GM18526 (cell line): ENCODE measurements around the gene ARHGAP6.

Experiments
- POLR2A ChIP-seq: IDR thresholded peaks from 3 replicates; pipeline ENCODE4 v1.6.1; 2011; ENCODE audit not compliant: insufficient read length; ENCODE audit errors: extremely low read depth

The ARHGAP6 gene

DNA sequence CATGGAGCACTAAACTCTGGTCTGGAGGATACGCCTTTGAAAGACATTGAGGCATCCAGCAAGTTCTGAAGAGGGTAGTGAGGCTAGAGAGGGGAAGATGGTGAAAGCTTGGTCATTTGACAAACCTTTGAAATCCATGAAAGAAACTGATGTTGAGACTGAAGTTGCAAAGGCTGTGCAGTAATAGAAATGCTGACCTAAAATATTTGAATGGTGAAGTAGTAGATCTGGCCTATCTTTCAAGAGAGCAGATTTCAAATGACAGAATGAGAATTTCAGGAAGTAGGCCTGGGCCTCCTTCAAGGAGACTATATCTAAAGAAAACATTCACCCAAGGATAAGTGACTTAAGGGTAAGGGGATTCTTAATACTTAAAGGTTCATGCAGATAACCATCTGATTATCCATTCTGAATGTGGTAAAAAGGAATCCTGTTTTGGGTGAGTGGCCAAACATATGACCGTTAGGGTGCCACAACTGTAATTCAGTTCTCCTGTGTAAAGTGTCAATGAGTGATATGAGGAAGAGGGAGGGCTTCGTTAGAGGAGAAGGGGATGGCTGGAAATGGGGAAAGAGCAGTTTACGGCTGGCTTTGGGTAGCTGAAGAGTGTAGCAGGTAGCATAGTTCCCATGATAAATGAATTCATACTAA, 310.3 kb downstream of the ARHGAP6 start:
- TF ChIP-seq POLR2A, result no peak

DNA sequence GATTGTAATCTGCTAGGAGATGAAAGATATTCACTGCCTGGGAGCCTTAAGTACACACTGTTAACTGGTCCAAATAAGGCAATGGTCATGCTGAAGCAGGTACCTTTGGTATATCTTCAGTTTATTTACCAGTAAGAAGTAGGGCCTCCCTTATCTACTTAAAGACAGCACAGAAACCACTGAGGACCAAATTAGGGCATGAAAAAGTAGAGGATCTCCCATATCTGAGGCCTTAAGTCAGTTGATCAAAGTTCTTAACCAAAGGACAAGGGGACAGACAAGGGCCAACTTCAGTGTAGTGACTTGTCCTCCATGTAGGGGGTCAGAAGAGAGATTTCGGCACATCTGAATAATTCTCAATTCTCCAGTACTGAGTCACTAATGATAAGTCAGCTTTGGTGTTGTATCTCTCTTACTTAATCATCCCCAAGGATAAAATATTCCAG, 313.4 kb downstream of the ARHGAP6 start:
- TF ChIP-seq POLR2A, result no peak

DNA sequence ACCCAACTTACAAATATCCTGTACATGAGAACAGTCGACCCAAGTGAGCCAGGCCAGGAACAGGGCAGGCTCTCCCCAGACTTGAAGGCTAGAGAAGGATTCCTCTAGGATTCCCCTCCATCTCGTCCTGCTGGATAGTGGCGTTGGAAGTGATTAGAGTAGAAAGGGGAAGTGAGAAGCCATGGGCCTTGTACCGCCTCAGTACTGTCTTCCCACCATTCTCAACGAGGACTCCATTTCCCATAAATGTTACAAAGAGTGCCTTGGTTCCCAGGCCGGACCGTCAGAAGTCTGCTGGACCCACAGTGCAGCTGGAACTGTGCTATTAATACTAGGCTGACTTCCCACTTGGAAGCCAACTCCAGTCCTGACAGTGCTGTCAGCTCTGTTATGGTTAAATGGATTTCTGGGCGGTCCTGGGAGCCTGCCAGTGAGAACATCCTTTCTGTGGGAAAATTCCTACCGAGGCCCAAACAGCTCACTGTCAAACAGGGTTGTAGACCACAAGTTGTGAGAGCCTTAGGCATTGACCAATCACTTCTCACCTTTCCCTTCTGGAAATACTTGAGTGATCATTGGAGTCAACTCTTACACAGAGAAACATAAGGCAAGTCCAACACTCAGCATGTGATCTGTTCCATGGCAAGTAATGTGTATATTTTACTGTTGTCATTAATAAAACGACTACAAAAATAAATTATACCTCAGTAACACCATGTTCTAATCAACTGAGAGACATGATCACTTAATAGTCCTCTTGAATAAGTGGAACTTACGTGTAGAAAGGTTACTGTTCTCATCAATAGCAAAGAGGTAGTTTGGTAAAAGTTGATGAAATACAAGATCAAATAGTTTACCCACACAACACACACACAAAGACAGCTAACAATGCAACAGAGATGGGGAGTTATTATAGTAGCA, 314.1 kb downstream of the ARHGAP6 start:
- TF ChIP-seq POLR2A, result no peak

DNA sequence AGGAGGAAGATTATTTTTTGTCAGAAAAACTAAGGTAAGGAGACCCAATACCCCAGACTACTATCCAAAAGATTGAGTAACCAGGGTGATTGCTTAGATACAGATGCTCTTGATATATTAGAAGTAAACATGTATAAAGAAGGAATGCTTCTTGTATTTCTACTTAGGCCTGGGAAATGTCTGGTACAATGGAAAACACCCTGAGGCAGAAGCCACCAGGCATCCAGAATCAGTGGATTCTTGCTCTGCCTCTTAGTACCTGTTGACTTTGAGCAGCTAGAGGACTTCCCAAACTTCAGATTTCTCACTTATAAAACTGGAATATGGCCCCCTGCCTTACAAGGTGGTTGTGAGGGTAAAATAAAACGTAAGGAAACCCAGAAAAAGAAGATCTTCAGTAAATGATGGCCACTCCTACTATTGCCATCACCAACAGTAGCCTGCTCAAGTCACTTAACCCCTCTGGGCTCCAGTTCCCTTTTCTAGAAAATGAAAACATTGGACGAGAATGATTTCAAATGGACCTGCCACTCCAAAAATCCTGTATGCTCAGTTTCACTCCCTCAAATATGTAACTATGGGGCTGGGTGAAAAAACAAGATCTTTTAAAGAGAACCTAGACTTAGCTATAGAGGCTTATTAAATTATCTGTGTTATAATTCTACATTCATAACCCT, 315.9 kb downstream of the ARHGAP6 start:
- no peak for TF ChIP-seq POLR2A

DNA sequence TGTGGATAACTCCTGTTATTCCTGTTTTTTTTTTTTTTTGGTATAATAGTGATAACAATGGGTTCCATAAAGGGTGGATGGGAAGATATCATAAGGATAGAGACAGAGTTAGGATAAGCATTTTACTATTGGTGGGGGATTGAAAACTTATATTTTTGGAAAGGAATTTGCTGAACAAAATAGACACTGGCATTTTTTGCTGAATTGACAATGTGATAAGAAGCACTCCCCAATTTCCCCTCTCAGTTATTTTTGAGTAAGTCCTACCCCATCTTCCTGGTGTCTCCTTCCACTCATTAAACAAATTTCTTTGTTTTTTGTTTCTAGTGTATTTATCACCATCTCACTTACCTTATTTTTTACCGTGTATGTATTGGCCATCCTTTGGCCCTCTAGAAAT, 316.7 kb downstream of the ARHGAP6 start:
- TF ChIP-seq POLR2A, result no peak

DNA sequence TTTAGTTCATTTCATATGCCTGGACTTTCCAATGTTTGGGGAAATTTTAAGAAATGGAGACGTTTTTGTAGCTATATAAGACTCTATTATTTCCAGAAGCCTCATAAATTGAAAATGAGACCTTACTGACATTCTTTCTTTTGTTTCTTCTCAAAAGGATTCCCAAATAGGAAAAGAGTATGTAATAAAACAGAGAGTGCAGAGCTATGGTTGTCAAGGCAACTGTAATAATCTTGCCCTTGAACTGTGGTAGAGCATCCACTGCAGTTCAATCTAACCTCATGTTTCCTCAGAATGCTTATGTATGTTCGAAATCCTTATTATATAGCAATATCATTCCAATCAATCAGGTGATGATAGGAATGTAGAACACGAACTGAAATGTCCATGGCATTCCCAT, 318.4 kb downstream of the ARHGAP6 start:
- no peak for TF ChIP-seq POLR2A

DNA sequence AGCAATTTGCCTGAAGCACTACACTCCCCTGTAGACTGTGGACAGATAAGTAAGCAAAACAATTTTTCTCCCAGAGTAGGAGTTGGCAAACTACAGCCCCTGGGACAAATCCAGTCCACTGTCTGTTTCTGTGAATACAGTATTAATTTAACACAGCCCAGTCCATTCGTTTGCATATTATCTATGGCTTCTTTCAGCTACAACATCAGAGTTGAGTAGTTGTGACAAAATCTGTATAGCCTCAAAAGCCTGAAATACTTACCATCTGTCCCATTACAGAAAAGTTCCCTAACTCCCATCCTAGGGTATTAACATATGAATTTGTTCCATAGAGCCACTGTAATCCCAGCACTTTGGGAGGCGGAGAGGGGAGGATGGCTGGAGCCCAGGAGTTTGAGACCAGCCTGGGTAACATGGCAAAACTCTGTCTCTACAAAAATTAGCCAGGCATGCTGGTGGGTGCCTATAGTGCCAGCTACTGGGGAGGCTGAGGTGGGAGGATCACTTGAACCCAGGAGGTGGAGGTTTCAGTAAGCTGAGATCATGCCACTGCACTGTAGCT, 319.5 kb downstream of the ARHGAP6 start:
- no peak for TF ChIP-seq POLR2A

DNA sequence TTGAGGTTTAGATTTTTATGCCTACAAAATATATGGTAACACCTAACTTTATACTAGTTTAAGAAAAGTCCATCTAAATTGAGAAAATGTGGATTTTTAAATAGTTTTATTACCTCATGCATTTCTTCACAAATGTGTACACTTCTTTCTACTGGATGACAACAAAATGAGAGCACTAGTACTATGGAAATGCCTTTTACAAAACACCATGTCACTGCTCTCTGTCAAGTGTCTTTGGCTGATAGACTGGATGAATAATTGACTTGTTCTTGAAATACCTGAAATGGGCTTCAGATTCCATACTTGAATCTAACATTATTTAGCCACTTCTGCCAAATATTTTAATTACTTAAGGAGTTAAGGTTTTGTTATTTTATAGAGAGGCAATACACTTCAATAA, 323.0 kb downstream of the ARHGAP6 start:
- TF ChIP-seq POLR2A, result no peak

DNA sequence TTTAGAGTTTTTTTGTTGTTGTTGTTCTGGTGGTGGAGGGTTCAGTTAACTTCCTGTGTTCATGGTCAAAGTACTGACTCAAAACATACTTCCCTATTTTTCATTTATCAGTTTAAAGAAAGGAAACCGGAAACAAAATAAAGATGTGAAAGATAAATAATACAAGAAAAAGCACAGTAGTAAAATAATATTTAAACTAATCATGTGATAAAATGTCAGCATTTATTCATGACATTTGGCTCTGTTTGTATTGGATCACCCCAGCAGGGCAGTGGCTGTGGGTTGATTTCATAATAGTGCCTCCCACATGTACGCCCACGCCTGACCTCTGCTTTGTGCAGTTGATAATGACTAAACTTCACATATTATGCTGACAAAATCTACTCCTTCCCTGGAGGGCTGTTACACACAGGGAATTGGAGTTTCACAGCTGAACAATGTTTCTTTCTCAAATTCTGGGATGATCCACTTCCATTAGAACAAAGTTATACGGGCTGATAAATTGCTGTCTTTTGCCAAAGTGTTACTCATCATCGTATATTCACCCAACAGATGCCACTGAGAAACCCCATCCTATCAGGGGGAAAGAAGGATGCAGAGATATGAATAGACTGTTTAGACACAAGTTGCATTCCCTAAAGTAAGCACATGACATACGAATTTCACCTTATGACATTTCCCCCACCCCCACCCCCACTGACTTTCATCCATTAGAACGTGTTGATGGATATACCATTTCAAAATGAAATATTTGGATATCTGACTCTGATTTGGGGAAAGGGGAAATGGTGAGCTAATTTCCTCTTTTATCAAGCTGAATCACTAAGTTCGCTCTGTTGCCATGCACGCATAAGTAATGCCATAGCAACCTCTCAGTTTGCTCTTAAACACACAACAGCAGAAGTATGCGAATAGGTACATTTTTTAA, 324.2 kb downstream of the ARHGAP6 start:
- TF ChIP-seq POLR2A, result no peak

DNA sequence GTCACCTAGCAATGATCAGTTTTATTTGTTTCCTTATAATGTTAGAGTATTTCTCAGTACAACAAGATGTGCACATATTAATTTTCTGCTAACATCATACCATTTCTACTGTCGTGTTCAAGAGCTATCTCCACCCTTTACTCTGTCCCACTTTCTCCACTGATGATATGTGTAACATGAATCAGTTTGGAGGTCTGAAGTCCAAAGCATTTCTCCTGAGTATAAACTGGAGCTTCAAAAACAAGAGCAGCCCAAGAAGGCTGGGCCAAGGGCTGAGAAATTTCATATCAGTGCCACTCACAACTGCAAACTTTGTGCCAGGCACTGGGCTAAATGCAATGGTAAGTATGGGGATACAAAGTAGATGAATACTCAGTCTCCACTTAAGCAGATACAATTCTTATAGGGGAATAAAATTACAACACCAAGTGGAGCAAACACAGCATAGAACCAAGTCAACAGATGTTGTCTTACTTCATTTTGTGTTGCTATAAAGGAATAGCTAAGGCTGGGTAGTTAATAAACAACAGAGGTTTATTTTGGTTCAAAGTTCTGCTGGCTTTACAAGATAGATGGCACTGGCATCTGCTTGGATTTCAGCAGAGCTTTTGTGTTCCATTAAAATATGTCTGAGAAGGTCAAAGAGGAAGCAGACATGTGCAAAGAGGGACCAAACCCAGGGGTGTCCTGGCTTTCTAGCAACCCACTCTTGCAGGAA, 328.3 kb downstream of the ARHGAP6 start:
- TF ChIP-seq POLR2A, result no peak

DNA sequence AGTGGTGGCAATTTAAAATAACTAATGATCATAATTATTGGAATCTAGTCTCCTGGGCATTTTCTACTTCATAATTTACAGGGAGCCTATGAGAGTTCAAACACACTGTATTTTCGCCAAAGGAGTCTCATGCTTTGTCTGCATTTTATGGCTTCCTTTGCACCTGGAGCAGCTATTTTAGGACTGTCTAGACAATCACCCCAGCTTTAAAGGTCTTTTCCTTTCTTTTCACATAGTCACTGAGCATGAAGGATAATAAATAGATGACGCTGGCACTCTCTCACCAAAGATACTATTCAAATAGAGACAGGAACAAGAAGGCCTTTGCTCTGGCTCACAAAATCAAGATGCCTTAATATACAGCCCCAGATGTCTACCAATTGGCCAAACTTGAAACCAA, 329.5 kb downstream of the ARHGAP6 start:
- TF ChIP-seq POLR2A, result no peak

DNA sequence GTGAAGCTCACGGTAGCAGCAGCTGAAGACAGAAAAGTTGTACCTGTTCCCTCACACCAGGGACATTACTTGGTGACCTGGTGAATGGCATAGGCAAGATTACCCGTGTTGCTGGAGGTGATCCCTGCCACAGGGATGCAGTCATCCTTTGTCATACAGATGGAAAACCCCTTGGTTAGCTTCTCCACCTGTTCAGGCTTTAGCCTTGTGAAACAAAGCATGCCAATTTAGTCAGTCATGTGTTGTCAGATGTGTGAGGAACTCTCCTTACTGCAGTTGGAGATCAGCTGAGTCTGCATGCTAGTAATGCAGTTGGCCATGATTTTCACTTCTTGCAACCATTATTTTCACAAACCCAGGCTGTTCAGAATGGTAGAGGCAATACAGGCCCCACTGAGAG, 331.6 kb downstream of the ARHGAP6 start:
- TF ChIP-seq POLR2A, result no peak

DNA sequence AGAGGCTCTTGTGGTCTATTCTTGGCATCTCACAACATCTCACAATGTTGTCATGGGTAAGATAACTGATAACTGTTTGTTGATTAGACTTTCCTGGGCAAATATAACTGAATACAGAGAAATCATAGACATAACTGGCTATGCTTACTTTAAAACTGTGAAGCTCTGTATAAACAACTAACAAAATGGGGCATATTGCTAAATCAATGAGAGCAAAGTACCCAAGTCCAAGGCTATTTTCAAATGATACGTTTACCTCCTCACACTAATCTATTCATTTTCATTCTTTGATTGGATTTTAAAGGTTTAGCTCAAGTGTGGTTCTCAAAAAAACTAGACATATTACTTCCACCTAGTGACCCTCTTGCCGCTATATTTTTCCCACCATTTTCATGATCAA, 333.9 kb downstream of the ARHGAP6 start:
- TF ChIP-seq POLR2A, result no peak

DNA sequence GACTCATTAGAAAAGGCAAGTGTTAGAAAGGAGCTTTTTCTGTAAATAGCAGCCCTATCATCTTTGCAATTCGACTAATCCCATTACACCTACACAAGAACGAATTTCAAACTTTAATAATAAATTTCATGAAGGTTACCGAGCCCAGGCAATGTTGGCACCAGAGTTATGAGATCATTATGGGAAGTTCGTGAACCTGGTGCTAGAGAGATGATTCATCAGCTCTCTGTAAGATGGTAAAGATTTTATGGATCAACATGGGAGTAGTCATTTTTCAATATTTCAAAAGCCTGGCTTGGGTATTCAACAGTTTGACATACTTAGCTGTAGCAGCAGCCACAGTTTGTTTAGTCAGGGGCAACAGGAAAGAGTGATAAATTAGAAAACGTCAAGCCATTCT, 336.7 kb downstream of the ARHGAP6 start:
- no peak for TF ChIP-seq POLR2A
